Putamen (tissue), 1 donor: ENCODE measurements around the gene PCDHA6.
"Not testable (repeated sequence)": the region's sequence is repeated elsewhere in the genome, so short reads cannot be mapped to it uniquely, and the experiment has no call there.

Experiments
- DNase-seq: peaks from one replicate; pipeline ENCODE4 v3.0.0-alpha.2; 2016; ENCODE audit warnings: low spot score

PCDHA6 gene, protein sequence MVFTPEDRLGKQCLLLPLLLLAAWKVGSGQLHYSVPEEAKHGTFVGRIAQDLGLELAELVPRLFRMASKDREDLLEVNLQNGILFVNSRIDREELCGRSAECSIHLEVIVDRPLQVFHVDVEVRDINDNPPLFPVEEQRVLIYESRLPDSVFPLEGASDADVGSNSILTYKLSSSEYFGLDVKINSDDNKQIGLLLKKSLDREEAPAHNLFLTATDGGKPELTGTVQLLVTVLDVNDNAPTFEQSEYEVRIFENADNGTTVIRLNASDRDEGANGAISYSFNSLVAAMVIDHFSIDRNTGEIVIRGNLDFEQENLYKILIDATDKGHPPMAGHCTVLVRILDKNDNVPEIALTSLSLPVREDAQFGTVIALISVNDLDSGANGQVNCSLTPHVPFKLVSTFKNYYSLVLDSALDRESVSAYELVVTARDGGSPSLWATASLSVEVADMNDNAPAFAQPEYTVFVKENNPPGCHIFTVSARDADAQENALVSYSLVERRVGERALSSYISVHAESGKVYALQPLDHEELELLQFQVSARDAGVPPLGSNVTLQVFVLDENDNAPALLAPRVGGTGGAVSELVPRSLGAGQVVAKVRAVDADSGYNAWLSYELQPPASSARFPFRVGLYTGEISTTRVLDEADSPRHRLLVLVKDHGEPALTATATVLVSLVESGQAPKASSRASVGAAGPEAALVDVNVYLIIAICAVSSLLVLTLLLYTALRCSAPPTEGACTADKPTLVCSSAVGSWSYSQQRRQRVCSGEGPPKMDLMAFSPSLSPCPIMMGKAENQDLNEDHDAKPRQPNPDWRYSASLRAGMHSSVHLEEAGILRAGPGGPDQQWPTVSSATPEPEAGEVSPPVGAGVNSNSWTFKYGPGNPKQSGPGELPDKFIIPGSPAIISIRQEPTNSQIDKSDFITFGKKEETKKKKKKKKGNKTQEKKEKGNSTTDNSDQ

DNA sequence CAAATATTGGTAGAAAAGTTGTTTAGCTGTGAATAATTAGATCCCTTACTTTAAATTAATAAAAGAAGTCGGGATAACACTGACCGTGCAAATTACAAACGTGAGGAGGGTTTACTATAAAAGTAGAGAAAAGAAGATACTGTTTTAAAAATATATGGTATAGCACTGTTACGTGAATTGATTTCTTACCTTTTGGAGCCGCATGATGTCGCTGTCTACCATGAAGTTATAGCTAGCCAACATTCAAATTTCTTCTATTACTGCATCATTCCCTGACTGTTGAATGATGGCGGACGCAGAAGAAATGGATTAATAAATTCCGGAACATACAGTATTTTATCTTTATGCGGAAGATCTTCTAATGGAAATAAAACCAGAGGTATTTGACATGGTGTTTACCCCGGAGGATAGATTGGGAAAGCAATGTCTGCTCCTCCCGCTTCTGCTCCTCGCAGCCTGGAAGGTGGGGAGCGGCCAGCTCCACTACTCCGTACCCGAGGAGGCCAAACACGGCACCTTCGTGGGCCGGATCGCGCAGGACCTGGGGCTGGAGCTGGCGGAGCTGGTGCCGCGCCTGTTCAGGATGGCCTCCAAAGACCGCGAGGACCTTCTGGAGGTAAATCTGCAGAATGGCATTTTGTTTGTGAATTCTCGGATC is at the start of gene PCDHA6:
Gene PCDHA6, plus strand, starts transcription at position 257 of the 658 bp plus-strand sequence. Its CDS starts 132 bp downstream, at position 389.
- DNase-seq, result no peak

DNA sequence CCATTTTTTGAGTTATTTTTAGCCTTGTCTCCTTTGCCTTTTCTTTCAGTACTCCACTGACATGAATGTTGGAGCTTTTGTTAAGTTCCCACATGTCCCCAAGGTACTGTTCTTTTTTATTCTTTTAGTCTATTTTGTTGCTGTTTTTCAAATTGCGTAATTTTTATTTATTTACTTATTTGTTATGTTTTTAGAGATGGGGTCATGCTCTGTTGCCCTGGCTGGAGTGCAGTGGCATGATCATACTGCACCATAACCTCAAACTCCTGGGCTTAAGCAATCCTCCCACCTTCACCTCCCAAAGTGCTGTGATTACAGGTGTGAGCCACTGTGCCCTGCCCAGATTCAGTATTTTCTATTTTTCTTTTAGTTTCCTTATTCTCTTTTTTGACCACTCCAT is 47.2 kb upstream of the PCDHA6 start:
- no peak for DNase-seq

DNA sequence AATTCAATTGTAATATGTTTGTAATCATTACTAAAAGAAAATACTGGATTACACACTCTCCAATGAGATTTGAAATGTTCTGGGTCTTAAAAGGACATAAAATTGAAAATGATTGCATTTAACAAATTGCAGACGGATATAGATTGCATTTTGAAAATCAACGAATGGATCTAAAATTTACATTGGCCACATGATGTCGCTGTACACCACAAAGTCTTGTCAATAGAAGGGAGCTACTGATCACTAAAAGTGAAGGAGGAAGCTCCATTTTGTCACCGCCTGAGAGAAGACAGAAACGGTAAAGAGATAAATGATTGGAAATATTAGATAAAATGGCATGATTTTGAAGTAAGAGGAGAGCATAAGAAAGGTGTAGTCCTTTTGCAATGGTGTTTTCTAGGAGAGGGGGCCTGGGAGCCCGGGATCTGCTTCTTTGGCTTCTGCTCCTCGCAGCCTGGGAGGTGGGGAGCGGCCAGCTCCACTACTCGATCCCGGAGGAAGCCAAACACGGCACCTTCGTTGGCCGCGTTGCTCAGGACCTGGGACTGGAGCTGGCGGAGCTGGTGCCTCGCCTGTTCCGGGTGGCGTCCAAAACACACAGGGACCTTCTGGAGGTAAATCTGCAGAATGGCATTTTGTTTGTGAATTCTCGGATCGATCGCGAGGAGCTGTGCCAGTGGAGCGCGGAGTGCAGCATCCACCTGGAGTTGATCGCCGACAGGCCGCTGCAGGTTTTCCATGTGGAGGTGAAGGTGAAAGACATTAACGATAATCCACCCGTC is 41.7 kb upstream of the PCDHA6 start, which contains the start of gene PCDHA1:
Gene PCDHA1, plus strand, starts transcription at position 236 of the 782 bp plus-strand sequence.
- DNase-seq, result no peak

DNA sequence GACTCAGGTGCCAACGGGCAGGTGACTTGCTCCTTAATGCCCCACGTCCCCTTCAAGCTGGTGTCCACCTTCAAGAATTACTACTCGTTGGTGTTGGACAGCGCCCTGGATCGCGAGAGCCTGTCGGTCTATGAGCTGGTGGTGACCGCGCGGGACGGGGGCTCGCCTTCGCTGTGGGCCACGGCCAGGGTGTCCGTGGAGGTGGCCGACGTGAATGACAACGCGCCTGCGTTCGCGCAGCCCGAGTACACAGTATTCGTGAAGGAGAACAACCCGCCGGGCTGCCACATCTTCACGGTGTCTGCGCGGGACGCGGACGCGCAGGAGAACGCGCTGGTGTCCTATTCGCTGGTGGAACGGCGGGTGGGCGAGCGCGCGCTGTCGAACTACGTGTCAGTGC is 40.3 kb upstream of the PCDHA6 start:
- DNase-seq, result not testable (repeated sequence)

DNA sequence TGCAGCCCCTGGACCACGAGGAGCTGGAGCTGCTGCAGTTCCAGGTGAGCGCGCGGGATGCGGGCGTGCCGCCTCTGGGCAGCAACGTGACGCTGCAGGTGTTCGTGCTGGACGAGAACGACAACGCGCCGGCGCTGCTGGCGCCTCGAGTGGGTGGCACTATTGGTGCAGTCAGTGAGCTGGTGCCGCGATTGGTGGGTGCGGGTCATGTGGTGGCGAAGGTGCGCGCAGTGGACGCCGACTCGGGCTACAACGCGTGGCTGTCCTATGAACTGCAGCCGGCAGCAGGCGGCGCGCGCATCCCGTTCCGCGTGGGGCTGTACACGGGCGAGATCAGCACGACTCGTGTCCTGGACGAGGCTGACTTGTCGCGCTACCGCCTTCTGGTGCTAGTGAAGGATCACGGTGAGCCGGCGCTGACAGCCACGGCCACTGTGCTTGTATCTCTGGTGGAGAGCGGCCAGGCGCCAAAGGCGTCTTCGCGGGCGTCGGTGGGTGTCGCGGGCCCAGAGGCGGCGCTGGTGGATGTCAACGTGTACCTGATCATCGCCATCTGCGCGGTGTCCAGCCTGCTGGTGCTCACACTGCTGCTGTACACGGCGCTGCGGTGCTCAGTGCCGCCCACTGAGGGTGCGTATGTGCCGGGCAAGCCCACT is 39.8 kb upstream of the PCDHA6 start:
- not testable (repeated sequence) for DNase-seq

DNA sequence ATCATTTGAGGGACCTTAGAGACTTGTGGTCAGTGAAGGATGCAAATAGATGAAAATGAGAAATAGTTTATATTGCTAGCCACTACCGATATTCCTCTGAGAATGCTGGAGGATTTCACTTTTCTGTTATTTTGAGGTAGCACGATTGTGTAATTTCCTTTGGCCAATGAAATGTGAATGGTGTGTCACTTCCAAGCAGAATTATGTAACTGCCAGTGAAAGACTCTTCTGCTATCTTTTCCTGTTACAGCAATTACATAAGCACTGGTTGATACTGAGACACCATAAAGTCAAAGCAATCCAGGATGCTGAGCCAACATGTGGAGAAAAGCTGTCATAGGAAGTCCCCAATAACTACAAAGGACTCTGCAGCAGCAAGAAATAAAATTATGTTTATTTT is 36.7 kb upstream of the PCDHA6 start:
- DNase-seq, result no peak

DNA sequence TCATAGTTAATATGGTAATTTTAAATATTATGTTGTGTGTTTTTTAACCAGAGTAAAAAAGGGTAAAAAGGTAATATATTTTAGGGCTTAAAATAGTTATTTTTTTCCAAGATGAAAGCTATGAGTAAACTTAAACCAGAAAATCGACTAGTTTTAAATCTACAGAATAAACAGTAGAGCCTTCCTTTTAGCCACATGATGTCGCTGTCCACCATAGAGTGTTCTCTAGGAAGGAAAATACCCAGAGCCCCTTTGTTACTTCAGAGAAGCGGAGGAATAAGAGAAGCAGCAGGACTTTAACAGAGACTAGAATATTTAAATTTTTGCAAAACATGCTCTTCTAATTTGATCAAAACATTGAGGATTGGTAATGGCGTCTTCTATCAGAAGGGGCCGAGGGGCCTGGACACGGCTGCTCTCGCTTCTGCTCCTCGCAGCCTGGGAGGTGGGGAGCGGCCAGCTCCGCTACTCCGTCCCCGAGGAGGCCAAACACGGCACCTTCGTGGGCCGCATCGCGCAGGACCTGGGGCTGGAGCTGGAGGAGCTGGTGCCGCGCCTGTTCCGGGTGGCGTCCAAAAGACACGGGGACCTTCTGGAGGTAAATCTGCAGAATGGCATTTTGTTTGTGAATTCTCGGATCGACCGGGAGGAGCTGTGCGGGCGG is 33.0 kb upstream of the PCDHA6 start, which contains the start of gene PCDHA2:
Gene PCDHA2, plus strand, starts transcription at position 258 of the 664 bp plus-strand sequence.
- DNase-seq, result no peak

DNA sequence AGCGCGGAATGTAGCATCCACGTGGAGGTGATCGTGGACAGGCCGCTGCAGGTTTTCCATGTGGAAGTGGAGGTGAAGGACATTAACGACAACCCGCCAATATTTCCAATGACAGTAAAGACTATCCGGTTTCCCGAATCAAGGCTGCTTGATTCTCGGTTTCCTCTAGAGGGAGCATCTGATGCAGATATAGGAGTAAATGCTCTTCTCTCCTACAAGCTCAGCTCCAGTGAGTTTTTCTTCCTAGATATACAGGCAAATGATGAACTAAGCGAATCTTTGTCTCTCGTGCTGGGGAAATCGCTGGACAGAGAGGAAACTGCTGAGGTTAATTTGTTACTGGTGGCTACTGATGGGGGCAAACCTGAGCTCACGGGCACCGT is 32.5 kb upstream of the PCDHA6 start:
- DNase-seq, result no peak

DNA sequence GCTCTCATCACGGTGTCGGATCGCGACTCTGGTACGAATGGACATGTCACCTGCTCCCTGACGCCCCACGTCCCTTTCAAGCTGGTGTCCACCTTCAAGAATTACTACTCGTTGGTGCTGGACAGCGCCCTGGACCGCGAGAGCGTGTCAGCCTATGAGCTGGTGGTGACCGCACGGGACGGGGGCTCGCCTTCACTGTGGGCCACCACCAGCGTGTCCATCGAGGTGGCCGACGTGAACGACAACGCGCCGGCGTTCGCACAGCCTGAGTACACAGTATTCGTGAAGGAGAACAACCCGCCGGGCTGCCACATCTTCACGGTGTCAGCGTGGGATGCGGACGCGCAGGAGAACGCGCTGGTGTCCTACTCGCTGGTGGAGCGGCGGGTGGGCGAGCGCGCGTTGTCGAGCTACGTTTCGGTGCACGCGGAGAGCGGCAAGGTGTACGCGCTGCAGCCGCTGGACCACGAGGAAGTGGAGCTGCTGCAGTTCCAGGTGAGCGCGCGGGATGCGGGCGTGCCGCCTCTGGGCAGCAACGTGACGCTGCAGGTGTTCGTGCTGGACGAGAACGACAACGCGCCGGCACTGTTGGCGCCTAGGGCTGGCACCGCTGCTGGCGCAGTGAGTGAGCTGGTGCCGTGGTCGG is 31.6 kb upstream of the PCDHA6 start:
- DNase-seq, result not testable (repeated sequence)

DNA sequence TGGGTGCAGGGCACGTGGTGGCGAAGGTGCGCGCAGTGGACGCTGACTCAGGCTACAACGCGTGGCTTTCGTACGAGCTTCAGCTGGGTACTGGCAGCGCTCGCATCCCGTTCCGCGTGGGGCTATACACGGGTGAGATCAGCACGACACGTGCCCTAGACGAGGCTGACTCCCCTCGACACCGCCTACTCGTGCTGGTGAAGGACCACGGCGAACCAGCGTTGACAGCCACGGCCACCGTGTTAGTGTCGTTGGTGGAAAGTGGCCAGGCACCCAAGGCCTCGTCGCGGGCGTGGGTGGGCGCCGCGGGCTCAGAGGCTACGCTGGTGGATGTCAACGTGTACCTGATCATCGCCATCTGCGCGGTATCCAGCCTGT is 31.1 kb upstream of the PCDHA6 start:
- no peak for DNase-seq

DNA sequence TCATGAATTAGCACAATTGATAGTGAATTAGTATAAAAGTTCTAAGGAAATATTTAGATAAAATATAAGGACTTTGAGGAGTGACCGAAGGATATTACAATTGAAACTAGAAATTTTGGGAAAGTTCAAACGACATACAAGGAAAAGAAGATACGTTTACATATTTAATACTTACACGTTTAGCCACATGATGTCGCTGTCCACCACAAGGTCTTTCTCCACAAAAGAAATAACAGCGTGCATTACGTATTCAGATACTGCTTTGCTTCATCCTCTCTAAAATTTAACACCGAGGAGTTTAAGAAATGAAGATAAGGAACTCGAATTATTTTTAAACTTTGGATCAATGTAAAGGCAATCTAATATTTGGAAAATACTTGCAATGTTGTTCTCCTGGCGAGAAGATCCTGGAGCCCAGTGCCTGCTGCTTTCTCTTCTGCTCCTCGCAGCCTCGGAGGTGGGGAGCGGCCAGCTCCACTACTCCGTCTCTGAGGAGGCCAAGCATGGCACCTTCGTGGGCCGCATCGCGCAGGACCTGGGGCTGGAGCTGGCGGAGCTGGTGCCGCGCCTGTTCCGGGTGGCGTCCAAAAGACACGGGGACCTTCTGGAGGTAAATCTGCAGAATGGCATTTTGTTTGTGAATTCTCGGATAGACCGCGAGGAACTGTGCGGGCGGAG is 26.8 kb upstream of the PCDHA6 start, which contains the start of gene PCDHA3:
Gene PCDHA3, plus strand, starts transcription at position 242 of the 678 bp plus-strand sequence.
- DNase-seq, result peak; percentile 42

DNA sequence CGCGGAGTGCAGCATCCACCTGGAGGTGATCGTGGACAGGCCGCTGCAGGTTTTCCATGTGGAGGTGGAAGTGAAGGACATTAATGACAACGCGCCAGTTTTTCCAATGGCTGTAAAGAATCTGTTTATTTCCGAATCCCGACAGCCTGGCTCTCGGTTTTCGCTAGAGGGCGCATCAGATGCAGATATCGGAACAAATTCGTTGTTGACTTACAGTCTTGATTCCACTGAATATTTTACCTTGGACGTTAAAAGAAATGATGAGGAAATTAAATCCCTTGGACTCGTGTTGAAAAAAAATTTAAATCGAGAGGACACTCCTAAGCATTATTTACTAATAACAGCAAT is 26.3 kb upstream of the PCDHA6 start:
- peak; percentile 28 for DNase-seq

DNA sequence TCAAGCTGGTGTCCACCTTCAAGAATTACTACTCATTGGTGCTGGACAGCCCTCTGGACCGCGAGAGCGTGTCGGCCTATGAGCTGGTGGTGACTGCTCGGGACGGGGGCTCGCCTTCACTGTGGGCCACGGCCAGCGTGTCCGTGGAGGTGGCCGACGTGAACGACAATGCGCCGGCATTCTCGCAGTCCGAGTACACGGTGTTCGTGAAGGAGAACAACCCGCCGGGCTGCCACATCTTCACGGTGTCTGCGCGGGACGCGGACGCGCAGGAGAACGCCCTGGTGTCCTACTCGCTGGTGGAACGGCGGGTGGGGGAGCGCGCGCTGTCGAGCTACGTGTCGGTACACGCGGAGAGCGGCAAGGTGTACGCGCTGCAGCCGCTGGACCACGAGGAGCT is 25.4 kb upstream of the PCDHA6 start:
- not testable (repeated sequence) for DNase-seq

DNA sequence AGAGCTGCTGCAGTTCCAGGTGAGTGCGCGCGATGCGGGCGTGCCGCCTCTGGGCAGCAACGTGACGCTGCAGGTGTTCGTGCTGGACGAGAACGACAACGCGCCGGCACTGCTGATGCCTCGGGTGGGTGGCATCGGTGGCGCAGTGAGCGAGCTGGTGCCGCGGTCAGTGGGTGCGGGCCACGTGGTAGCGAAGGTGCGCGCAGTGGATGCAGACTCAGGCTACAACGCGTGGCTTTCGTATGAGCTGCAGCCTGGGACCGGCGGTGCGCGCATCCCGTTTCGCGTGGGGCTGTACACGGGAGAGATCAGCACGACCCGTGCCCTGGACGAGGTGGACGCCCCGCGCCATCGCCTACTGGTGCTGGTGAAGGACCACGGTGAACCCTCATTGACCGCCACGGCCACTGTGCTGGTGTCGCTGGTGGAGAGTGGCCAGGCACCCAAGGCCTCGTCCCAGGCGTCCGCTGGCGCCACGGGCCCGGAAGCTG is 24.9 kb upstream of the PCDHA6 start:
- no peak for DNase-seq

DNA sequence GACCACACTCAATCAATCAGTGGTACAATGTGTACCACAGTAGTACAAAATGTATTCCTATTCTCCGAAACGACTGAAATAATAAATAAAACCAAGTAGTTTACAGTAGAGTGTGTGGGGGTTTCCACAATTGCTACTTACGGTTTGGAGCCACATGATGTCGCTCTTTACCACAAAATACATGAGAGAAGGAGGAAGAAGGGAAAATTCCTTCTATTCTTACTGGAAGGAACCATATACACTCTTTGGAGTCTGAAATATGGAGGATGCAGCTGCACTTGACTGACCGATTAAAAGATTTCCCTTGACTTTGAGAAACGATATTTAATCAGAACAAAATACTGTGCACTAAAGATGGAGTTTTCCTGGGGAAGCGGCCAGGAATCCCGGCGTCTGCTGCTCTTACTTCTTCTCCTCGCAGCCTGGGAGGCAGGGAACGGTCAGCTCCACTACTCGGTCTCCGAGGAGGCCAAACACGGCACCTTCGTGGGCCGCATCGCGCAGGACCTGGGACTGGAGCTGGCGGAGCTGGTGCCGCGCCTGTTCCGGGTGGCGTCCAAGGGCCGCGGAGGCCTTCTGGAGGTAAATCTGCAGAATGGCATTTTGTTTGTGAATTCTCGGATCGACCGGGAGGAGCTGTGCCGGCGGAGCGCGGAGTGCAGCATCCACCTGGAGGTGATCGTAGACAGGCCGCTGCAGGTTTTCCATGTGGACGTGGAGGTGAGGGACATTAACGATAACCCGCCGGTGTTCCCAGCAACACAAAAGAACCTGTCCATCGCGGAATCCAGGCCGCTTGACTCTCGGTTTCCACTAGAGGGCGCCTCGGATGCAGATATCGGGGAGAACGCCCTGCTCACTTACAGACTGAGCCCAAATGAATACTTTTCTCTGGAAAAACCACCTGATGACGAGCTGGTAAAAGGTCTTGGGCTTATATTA is 20.7 kb upstream of the PCDHA6 start, which contains the start of gene PCDHA4:
Gene PCDHA4, plus strand, starts transcription at position 235 of the 942 bp plus-strand sequence.
- no peak for DNase-seq

DNA sequence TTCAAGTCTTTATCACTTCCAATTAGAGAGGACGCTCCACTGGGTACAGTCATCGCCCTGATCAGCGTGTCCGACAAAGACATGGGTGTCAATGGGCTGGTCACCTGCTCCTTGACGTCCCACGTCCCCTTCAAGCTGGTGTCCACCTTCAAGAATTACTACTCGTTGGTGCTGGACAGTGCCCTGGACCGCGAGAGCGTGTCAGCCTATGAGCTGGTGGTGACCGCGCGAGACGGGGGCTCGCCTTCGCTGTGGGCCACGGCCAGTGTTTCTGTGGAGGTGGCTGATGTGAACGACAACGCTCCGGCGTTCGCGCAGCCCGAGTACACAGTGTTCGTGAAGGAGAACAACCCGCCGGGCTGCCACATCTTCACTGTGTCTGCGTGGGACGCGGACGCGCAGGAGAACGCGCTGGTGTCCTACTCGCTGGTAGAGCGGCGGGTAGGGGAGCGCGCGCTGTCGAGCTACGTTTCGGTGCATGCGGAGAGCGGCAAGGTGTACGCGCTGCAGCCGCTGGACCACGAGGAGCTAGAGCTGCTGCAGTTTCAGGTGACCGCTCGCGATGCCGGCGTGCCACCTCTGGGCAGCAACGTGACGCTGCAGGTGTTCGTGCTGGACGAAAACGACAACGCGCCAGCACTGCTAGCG is 19.4 kb upstream of the PCDHA6 start:
- not testable (repeated sequence) for DNase-seq

DNA sequence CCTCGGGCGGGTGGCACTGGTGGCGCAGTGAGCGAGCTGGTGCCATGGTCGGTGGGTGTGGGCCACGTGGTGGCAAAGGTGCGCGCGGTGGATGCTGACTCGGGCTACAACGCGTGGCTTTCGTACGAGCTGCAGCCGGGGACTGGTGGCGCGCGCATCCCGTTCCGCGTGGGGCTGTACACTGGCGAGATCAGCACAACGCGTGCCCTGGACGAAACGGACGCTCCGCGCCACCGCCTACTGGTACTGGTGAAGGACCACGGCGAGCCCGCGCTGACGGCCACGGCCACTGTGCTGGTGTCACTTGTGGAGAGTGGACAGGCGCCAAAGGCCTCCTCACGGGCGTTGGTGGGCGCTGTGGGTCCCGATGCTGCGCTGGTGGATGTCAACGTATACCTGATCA is 18.9 kb upstream of the PCDHA6 start:
- no peak for DNase-seq
